Cardiac ventricle fibroblast (primary cell): ENCODE measurements around the gene ZNF804B. TPM values are rescaled to one million over a fixed set of nuclear protein-coding genes. Genes with fewer than 3 reads are reported as not detected.

Experiments
- total RNA-seq: library from RNA; depleted of rRNA; stranded (reverse); fragments of >200 nt; gene quantifications from 2 replicates; pipeline ENCODE4 v1.2.3, GENCODE V29; 2015

ZNF804B gene
- not detected in 2 replicates for total RNA-seq

GRCh38 chr7:88759230-88760135 is at the start of gene ZNF804B:
TSS of gene ZNF804B (plus strand) at chr7:88759700. CDS start at chr7:88759977, 277 bp downstream.

GRCh38 chr7:88795553-88795952 is 36.1 kb downstream of the ZNF804B start, which contains the start of gene TEX47:
TSS of gene TEX47 (minus strand) at chr7:88795737. CDS start at chr7:88794942, 795 bp downstream.

Other genes with a start within 250 kb of the ZNF804B start
- gene TEX47, start 36.0 kb downstream of the ZNF804B start, total RNA-seq = not detected in 2 replicates